Stimulated activated CD4-positive, alpha-beta T cell treated with anti-CD3 and anti-CD28 coated beads, Interleukin-2, amount 100 ng/mL, for 24 hours (primary cell): ENCODE data around the gene PCMT1.
A peak's percentile ranks its signal among the peaks of the same experiment; 100 is the strongest.
"Not testable (repeated sequence)": the region's sequence is repeated elsewhere in the genome, so short reads cannot be mapped to it uniquely, and the experiment has no call there.

Experiments
- DNase-seq, 2 donors: peaks; one replicate each; pipeline ENCODE4 v3.0.0-alpha.2; 2020

The PCMT1 gene

DNA sequence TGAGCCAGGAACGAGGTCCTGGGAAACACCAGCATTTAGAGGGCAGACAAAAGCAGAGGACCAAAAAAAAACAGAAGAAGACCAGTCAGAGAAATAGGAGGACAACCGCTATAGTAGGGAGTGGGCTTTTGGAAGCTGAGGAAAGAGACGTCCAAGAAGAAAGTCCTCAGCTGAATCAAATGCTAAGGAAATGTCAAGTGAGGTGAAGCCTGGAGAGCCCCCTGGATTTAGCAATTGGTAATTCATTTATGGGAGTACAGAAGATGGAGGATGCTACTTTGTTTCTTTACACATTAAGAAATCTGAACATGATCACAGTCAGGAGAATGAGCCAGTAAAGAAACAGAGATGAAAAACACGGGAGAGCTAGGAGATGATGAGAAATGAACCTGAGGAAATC is 73.5 kb downstream of the PCMT1 start:
- no peak for DNase-seq

- DNase-seq: no peak
Observed at GRCh38 chr6:149825292-149825691, 75.8 kb downstream of the PCMT1 start.

- DNase-seq: no peak
Observed at GRCh38 chr6:149830731-149831307, 81.3 kb downstream of the PCMT1 start.

DNA sequence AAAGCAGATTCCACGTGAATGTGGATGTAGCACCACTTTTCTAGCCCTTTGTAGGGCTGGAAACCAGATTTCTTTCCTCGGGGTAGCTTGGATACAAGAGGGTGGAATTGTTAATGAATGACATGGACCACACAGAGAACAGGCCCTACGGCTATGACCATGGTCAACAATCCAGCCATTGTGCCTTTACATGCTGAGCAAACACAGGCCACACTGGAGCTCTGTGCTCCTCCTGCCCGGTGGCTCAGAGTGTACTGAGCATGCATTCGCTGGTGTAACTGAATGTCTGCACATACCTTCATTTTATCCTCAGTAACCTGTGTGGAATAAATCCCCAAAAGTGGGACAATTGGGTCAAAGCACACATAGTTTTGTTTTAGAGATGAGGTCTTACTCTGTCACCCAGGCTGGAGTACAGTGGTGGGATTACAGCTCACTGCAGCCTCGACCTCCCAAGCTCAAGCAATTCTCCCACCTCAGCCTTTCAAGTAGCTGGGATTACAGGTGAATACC is 81.8 kb downstream of the PCMT1 start:
- no peak for DNase-seq

- DNase-seq: no peak
Observed at GRCh38 chr6:149833651-149834050, 84.1 kb downstream of the PCMT1 start.

DNA sequence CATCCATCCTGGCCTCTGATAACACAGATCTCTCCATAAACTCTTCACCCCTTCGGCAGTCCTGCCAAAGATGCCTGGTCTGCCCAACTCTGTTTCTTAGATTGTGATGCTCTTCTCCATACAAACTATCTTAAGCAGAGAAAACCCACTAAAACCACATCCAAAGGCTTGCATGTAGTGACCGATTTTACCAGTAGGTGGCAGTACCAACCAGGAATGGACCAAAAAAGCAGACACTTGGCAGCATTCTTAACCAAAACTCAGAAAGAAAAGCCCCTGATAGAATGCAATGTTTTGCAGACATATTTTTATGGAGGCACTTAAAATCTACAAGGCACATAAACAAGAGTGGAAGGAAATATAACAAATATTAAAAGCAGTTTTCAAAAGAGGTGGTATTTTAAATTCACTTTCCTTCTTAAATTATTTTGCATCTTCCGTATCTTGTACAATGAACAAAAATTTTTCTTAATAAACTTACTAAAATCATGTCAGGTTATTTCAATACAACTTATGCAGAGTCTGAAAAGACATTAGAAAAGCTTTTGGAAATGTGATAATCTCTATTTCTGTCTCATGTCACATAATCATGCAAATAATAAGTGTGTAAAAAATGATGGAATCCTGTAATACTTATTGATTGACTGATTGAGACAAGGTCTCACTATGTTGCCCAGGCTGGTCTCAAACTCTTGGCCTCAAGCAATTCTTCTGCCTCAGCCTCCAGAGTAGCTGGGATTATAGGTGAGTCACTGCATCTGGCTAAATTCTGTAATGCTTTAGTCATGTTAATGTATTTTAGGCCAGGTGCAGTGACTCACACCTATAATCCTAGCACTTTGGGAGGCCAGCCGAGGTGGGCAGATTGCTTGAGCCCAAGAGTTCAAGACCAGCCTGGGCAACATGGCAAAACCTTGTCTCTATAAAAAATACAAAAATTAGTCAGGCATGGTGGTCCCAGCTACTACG is 85.3 kb downstream of the PCMT1 start:
- peak; percentile 68 to 80 for DNase-seq

DNA sequence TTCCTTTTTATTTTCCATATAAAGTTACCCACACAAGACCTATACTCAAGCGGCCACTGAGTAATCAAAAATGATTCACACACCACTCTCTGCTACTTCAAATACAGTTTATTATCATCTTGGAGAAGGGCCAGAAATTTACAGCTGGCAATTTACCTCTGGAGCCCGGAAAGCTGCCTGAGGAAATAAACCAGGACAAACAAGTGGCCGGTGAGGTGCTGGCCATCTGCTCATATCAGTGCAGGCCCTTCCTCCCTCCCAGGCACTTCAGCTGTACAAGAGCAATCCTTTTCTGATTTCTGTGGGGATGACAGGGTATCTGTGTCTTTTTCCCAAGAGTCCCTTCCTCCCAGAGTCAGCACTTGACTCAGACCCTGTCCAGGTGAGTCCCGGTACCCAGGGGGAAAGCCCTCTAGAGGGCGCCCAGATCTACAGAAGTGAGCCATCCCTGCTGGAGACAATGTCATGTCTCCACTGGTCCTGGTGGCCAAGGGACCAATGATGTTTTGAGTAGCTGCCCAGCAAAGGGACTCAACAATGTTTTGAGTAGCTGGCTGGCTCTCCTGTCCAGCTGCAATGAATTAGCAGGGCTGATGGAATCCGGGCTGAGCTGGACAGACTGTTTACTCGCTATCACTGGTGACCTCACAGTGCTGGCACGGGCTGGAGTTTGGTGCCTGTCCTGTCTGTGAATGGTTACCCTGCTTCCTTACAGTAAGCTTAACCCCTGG is 91.0 kb downstream of the PCMT1 start:
- peak; percentile 55 to 68 for DNase-seq

DNA sequence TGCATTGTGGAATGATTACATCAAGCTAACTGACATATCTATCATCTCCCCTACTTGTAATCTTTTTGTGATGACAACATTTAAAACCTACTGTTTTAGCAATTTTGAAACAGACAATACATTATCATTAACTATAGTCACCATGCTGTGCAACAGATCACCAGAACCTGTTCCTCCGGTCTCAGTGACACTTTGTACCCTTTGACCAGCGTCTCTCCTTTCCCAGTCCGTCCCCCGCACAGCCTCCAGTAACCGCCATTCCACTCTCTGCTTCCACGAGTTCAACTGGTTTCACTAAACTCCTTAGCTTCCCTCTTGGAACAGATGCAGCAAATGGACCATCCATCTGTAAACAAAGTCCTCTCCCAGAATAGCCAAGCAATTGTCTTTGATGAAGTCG is 92.8 kb downstream of the PCMT1 start:
- no peak for DNase-seq

DNA sequence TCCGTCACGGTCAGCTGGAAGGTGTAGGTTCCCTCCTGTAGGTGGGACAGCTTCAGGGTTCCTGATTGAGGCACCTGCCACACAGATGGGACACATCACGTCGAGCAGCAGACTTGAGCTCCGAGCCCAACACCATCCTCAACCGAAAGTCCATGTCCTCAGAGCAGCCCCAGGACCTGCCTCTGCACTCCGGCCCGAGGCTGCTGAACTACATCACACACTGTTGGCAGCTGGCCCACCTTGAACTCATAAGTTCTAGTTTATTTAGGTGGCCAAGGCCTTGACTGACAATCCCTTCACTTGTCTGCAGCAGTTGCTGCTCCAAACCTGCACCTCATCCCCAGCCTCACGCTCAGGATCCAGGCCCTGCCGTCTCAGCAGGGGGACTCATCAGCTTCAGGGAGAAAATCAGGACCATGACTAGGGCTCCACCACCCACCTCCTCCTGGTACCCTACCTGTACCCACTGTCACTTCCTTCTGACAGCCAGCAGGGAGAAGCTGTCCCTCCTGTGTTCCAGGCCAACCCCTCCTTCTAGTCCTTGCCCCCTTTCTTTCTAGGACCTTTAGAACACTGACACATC is 93.6 kb downstream of the PCMT1 start:
- DNase-seq: no peak

DNA sequence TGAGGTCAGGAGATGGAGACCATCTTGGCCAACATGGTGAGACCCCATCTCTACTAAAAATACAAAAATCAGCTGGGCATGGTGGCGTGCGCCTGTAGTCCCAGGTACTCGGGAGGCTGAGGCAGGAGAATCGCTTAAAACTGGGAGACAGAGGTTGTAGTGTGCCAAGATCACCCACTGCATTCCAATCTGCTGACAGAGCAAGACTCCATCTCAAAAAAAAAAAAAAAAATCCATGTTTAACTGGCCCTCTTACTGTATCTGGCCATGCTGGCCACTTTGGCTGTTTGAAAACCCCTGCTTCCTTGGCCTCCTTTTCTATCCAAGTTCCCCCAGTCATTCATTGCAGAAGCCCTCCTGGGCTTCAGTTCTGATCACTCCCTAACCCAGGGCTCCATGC is 94.5 kb downstream of the PCMT1 start:
- DNase-seq: not testable (repeated sequence)

GRCh38 chr6:149844480-149844879 is 94.9 kb downstream of the PCMT1 start:
- DNase-seq: no peak

GRCh38 chr6:149845549-149845948 is 96.0 kb downstream of the PCMT1 start:
- DNase-seq: no peak

- no peak for DNase-seq
Observed at GRCh38 chr6:149846321-149846720, 96.8 kb downstream of the PCMT1 start.

- DNase-seq: no peak
Observed at GRCh38 chr6:149847939-149848267, 98.4 kb downstream of the PCMT1 start.

DNA sequence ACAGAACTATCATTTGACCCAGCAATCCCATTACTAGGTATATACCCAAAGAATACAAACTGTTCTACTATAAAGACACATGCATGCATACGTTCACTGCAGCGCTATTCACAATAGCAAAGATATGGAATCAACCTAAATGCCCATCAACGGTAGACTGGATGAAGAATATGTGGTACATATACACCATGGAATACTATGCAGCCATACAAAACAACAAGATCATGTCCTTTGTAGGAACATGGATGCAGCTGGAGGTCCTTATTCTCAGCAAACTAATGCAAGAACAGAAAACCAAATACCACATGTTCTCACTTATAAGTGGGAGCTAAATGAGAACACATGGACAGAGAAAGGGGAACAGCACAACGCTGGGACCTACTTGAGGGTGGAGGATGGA is 98.8 kb downstream of the PCMT1 start:
- DNase-seq: not testable (repeated sequence)

DNA sequence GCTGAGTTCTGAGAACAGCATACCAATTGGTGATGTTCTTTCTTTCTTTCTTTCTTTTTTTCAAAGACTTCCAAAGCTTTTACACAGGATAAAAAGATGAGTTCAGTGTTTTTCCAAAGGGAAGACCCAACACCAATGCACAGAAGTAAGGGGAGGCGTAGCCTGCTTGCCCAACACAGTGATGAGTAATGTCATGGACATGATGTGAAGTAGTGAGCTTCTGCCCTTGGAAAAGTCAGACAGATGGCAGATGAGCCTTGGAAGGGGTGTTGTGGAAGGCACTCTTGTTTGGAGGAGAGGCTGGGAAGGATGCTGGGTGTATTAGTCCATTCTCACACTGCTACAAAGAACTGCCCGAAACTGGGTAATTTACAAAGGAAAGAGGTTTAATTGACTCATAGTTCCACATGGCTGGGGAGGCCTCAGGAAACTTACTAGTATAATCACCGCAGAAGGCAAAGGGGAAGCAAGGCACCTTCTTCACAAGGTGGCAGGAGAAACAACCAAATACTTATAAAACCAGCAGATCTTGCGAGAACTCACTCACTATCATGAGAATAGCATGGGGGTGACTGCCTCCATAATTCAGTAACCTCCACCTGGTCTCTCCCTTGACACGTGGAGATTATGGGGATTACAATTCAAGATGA is 102.0 kb downstream of the PCMT1 start:
- DNase-seq: no peak

DNA sequence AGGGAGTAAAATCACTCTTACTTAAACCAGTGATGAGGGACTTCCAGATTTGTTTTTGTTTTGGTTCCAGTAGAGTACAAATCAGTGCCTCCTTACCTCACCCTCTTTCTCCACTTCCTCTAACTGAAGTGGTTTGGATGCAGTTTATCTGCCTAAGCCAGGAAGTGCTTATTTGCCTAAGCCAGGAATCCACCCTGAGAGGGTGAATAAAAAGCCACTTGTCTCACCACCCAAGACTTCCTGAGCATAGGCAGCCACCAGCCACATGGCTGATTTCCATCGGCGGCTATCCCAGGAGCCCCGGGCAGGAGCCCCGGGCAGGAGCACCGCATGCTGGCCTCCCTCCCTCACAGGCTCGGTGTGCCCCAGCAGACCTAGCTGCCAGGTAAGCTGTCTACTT is 102.6 kb downstream of the PCMT1 start:
- no peak for DNase-seq

GRCh38 chr6:149852881-149853280 is 103.3 kb downstream of the PCMT1 start:
- no peak for DNase-seq

GRCh38 chr6:149854017-149854416 is 104.5 kb downstream of the PCMT1 start:
- DNase-seq: not testable (repeated sequence)

DNA sequence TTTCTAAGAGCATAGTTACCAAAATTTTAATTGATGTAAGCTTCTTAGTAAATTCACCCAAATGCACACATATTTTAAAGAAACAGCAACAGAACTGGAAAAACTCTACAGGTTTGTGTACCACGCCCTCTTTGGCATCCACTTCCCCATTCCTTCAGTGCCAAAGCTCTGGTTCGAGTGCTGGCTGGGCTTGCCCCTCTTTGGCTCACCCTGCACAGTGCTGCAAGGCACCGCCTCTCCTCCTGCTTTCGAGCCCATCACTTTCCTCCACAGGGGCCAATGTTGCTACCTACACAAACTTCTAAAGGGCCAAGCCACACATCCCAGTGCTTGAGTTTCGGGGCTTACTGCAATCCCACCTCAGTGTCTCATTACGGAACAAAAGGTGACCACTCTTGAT is 105.0 kb downstream of the PCMT1 start:
- no peak for DNase-seq

DNA sequence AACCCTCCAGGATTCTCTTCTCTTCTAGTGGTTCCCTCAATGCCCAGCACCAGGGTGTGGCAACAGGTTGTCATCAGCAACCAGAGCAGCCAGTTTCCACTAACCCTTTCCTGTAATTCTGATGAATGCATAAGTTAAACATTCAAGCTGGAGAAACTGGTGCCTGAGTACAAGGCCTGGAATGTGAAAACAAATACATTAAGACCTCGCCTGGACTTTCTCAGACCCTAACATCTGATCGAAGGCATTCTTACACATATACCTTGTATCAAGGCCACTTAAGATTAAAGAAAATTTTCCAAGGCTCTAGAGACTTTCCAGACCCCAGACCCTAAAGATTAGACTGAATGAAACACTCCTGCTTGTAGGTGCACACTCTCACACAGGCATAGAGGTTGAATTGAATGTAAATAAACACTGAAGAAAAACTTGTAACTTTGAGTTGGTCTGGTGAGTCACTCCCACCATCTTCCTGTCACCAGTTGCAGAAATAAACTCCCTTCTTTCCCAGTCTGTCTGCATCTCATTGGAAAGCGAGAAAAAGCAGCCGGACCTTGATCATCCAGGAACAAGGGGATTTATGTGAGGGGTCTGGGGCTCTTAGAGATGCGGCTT is 105.6 kb downstream of the PCMT1 start:
- no peak for DNase-seq

- DNase-seq: no peak
Observed at GRCh38 chr6:149855741-149856140, 106.2 kb downstream of the PCMT1 start.
